ENCODE data around the gene GATA5. TPM values are rescaled to one million over a fixed set of nuclear protein-coding genes. Genes with fewer than 3 reads are reported as not detected.

Gene GATA5, protein sequence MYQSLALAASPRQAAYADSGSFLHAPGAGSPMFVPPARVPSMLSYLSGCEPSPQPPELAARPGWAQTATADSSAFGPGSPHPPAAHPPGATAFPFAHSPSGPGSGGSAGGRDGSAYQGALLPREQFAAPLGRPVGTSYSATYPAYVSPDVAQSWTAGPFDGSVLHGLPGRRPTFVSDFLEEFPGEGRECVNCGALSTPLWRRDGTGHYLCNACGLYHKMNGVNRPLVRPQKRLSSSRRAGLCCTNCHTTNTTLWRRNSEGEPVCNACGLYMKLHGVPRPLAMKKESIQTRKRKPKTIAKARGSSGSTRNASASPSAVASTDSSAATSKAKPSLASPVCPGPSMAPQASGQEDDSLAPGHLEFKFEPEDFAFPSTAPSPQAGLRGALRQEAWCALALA
- total RNA-seq (not detected in 2 replicates), polyA plus RNA-seq (not detected in 2 replicates), polyA minus RNA-seq (not detected in 2 replicates), Bru-seq, nascent RNA (not detected), BruChase-seq, experiment 1, labeled RNA remaining after a 6-hour chase (not detected), BruChase-seq, experiment 2, labeled RNA remaining after a 2-hour chase (not detected)
- polyA plus RNA-seq (2011; cell fraction: cytosol; rRNA removed), result not detected in 2 replicates
- polyA plus RNA-seq (2011; cell fraction: nucleus; rRNA removed), result not detected in 2 replicates
- polyA plus RNA-seq (2012), result not detected in 2 replicates
- polyA minus RNA-seq (2011; cell fraction: cytosol; rRNA and poly(A)+ RNA removed), result not detected
- polyA minus RNA-seq (2011; cell fraction: nucleus; rRNA and poly(A)+ RNA removed), result not detected in 2 replicates
- long read RNA-seq, result 0 reads

DNA sequence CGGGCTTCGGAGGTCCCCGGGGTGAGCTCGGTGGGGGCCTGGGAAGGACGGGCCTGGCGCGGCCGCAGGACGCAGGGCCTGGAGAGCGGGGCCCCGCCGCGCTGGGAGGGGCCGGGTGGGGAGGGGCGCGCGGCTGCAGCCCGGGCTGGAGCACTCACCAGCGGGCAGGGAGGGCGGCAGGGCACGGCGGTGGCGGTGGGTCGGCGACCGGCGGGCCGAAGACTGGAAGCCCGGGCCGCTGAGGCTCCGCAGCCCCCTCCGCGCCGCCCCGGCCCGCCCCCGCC, at the start of gene GATA5:
GATA5 (minus strand) TSS at position 224 of the 284 bp plus-strand sequence. CDS start 474 bp downstream, outside the sequence.
- TF ChIP-seq, protein P1, sequence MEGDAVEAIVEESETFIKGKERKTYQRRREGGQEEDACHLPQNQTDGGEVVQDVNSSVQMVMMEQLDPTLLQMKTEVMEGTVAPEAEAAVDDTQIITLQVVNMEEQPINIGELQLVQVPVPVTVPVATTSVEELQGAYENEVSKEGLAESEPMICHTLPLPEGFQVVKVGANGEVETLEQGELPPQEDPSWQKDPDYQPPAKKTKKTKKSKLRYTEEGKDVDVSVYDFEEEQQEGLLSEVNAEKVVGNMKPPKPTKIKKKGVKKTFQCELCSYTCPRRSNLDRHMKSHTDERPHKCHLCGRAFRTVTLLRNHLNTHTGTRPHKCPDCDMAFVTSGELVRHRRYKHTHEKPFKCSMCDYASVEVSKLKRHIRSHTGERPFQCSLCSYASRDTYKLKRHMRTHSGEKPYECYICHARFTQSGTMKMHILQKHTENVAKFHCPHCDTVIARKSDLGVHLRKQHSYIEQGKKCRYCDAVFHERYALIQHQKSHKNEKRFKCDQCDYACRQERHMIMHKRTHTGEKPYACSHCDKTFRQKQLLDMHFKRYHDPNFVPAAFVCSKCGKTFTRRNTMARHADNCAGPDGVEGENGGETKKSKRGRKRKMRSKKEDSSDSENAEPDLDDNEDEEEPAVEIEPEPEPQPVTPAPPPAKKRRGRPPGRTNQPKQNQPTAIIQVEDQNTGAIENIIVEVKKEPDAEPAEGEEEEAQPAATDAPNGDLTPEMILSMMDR (IDR thresholded peaks at IDR 0.05; ENCODE audit: extremely low read depth in 1 of 2, insufficient read depth in 1 of 2, low read depth in 1 of 2, low read length in 2 of 2), result no peak
- TF ChIP-seq EZH2 (IDR thresholded peaks at IDR 0.05; ENCODE audit: borderline replicate concordance, low read depth, low read length, severe bottlenecking) (no peak), GATA2 (IDR thresholded peaks at IDR 0.05; ENCODE audit: insufficient read depth, insufficient read length, low read depth, low read length) (no peak), JUN (IDR thresholded peaks at IDR 0.05; ENCODE audit: borderline replicate concordance, insufficient read depth, insufficient read length, low read depth) (no peak), FOS (IDR thresholded peaks at IDR 0.05; ENCODE audit: borderline replicate concordance, insufficient read depth, low read length) (no peak), POLR2AphosphoS5 (IDR thresholded peaks at IDR 0.05; ENCODE audit: insufficient read depth, low read depth, low read length) (no peak), POLR2A (IDR thresholded peaks at IDR 0.05; ENCODE audit: low read depth, low read length) (no peak), MYC (IDR thresholded peaks at IDR 0.05; ENCODE audit: low read depth, low read length) (no peak)
- TF ChIP-seq, protein P2, sequence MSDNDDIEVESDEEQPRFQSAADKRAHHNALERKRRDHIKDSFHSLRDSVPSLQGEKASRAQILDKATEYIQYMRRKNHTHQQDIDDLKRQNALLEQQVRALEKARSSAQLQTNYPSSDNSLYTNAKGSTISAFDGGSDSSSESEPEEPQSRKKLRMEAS (IDR thresholded peaks at IDR 0.05; ENCODE audit: insufficient read depth, insufficient read length), result no peak
- POLR2A ChIA-PET, result no interaction called here
- H3K36me3 ChIP-seq (ENCODE audit: control insufficient read depth in 2 of 2, extremely low read depth in 1 of 2, insufficient read depth in 2 of 2, low read length in 2 of 2), result no peaks in the 10 kb centered on the region
- H3K9ac ChIP-seq (replicated peaks; ENCODE audit: extremely low read depth, insufficient read depth, low read length), result no peak within 1 kb of the TSS
- no peak within 1 kb of the TSS for H2AFZ ChIP-seq (ENCODE audit: low read depth, low read length)
- intact Hi-C loops (cut with micrococcal nuclease) (no loop called here), dilution Hi-C loops (cut with MboI; ENCODE audit: extremely low pct_ligation_motif_present, low sequenced_read_pairs) (no loop called here)
- H3K9me1 ChIP-seq (replicated peaks; ENCODE audit: control insufficient read depth, extremely low read depth, insufficient read depth, low read length), result no peaks in the 10 kb centered on the region
- CTCF ChIA-PET, result no interaction called here
- BruUV-seq (replicated peaks), result no TSS peak
- DNase-seq (ENCODE audit: low read depth, low spot score) (no peak), FAIRE-seq (no peak)
- no peak within 1 kb of the TSS for H3K4me2 ChIP-seq (ENCODE audit: insufficient read depth, low read length)
- H3K27ac ChIP-seq (ENCODE audit: insufficient read depth, low read depth, low read length), result no peak within 1 kb of the TSS
- H3K9me3 ChIP-seq (replicated peaks; ENCODE audit: control insufficient read depth, insufficient read depth, low read length), result no peaks in the 10 kb centered on the region
- no peak within 1 kb of the TSS for H3K4me3 ChIP-seq (replicated peaks in 1 of 3; ENCODE audit: insufficient read depth in 1 of 3, low read depth in 1 of 3, low read length in 3 of 3)
- peaks cover 35 to 46% of the 10 kb centered on the region in 2 experiments for H3K27me3 ChIP-seq (ENCODE audit: control insufficient read depth in 2 of 2, insufficient read depth in 2 of 2, low read length in 2 of 2)
- H3K4me1 ChIP-seq (ENCODE audit: control insufficient read depth, extremely low read depth, insufficient read depth, low read length), result no peaks in the 10 kb centered on the region
- H4K20me1 ChIP-seq (replicated peaks; ENCODE audit: control insufficient read depth, extremely low read depth, insufficient read depth, low read length), result no peaks in the 10 kb centered on the region
- no peaks in the 10 kb centered on the region for H3K79me2 ChIP-seq (ENCODE audit: control insufficient read depth, insufficient read depth, low read length)

Measured in endothelial cell of umbilical vein (primary cell).